GM10248 (cell line): ENCODE measurements around the gene HEMK1.
A peak's percentile ranks its signal among the peaks of the same experiment; 100 is the strongest.

Source experiments
- CTCF ChIA-PET: fragments of 300-600 bp; sonication (Branson Sonifier 250); formaldehyde crosslinking; extraction: SDS; loops from one replicate; lab custom pipeline; 2021; ENCODE audit warnings: antibody characterized with exemption; lab: Yijun Ruan, JAX
- POLR2A ChIA-PET: fragments of 350-650 bp; sonication (Branson Sonifier 250); formaldehyde crosslinking; extraction: SDS; loops from one replicate; lab custom pipeline; 2020; ENCODE audit warnings: antibody characterized with exemption; lab: Yijun Ruan, JAX
- DNase-seq: peaks from one replicate; pipeline ENCODE4 v3.0.0; 2012; ENCODE audit errors: extremely low spot score
- CTCF ChIP-seq: IDR thresholded peaks from 2 replicates; pipeline ENCODE4 v1.5.1; 2012; ENCODE audit warnings: mild to moderate bottlenecking, low read depth; ENCODE audit errors: extremely low read depth, missing control alignments, control extremely low read depth

HEMK1 gene

GRCh38 chr3:50625231-50626182 lies 56.2 kb downstream of the HEMK1 start:
- TF ChIP-seq CTCF: no peak
- POLR2A ChIA-PET: no interaction called here
- no peak for DNase-seq
- CTCF ChIA-PET: interaction anchor here (0.7 to 18.4 kb wide), 4 partner anchors 8 to 1175 kb away, joined by 3 to 202 read pairs (median 24); partner anchors contain the start of genes CISH and MAPKAPK3

- ChIA-PET CTCF (interaction anchor here (0.7 to 18.4 kb wide), 3 partner anchors 12 to 1174 kb away, joined by 3 to 202 read pairs (median 45); partner anchors contain the start of genes CISH and MAPKAPK3), POLR2A (no interaction called here)
- no peak for DNase-seq
- TF ChIP-seq CTCF: no peak
These were observed 57.1 kb downstream of the HEMK1 start for GRCh38 chr3:50626401-50626800.

GRCh38 chr3:50627407-50628051 lies 58.2 kb downstream of the HEMK1 start:
- CTCF ChIA-PET: interaction anchor here (0.6 to 18.4 kb wide), 11 partner anchors 9 to 1055 kb away, joined by 3 to 202 read pairs (median 4); partner anchors contain the start of genes CISH and MAPKAPK3
- POLR2A ChIA-PET: no interaction called here
- peak; percentile 46 for DNase-seq
- TF ChIP-seq CTCF: peak; percentile 59

- ChIA-PET POLR2A (no interaction called here), CTCF (interaction anchor here (1.0 to 18.4 kb wide), 7 partner anchors 8 to 1054 kb away, joined by 3 to 202 read pairs (median 4); partner anchors contain the start of genes CISH and MAPKAPK3)
- DNase-seq: no peak
- no peak for TF ChIP-seq CTCF
These were observed 59.3 kb downstream of the HEMK1 start for GRCh38 chr3:50628601-50629000.

- no peak for DNase-seq
- POLR2A ChIA-PET: interaction anchor here (0.6 kb wide), 2 partner anchors 21 to 107 kb away, joined by 3 to 5 read pairs; no protein-coding TSS in a partner anchor
- CTCF ChIA-PET: interaction anchor here (2.0 to 18.4 kb wide), 2 partner anchors 16 to 88 kb away, joined by 4 to 202 read pairs; partner anchors contain the start of genes CISH and MAPKAPK3
- no peak for TF ChIP-seq CTCF
These were observed 61.1 kb downstream of the HEMK1 start for GRCh38 chr3:50630394-50630793.

GRCh38 chr3:50630877-50631276 lies 61.6 kb downstream of the HEMK1 start:
- ChIA-PET CTCF (interaction anchor here (2.0 to 18.4 kb wide), 2 partner anchors 16 to 89 kb away, joined by 4 to 202 read pairs; partner anchors contain the start of genes CISH and MAPKAPK3), POLR2A (interaction anchor here (0.6 kb wide), 1 partner anchor 108 kb away, joined by 5 read pairs; no protein-coding TSS in a partner anchor)
- no peak for TF ChIP-seq CTCF
- no peak for DNase-seq
